HUES64 (cell line): ENCODE data around the gene UTS2R.

Source experiments
- H3K27ac ChIP-seq: 2 replicates; pipeline ENCODE4 v1.7.0; 2013; ENCODE audit warnings: low read depth, low read length, inconsistent platforms
- H3K27me3 ChIP-seq: 2 replicates; pipeline ENCODE4 v1.6.1; 2013; ENCODE audit warnings: mild to moderate bottlenecking, low read length; ENCODE audit not compliant: insufficient read depth
- H3K36me3 ChIP-seq: 2 replicates; pipeline ENCODE4 v1.6.1; 2013; ENCODE audit warnings: mild to moderate bottlenecking, low read length; ENCODE audit not compliant: insufficient read depth
- H3K4me1 ChIP-seq: 2 replicates; pipeline ENCODE4 v1.6.1; 2013; ENCODE audit warnings: mild to moderate bottlenecking, low read length, moderate library complexity; ENCODE audit not compliant: insufficient read depth
- H3K4me3 ChIP-seq: 2 replicates; pipeline ENCODE4 v1.5.1; 2013; ENCODE audit warnings: mild to moderate bottlenecking, low read length, moderate library complexity
- H3K9ac ChIP-seq: 2 replicates; pipeline ENCODE4 v1.6.1; 2013; ENCODE audit warnings: mild to moderate bottlenecking, low read depth, low read length
- H3K9me3 ChIP-seq: 2 replicates; pipeline ENCODE4 v1.6.1; 2013; ENCODE audit warnings: low read depth, low read length; ENCODE audit not compliant: insufficient read depth
- WGBS: fragments of 150-250, 120-280 bp; methylation state at CpG from one replicate; pipeline ENCODE4 v1.1.7; 2013; ENCODE audit warnings: missing lambda C conversion rate; 5-methylcytosine and 5-hydroxymethylcytosine counted together

The UTS2R gene

DNA sequence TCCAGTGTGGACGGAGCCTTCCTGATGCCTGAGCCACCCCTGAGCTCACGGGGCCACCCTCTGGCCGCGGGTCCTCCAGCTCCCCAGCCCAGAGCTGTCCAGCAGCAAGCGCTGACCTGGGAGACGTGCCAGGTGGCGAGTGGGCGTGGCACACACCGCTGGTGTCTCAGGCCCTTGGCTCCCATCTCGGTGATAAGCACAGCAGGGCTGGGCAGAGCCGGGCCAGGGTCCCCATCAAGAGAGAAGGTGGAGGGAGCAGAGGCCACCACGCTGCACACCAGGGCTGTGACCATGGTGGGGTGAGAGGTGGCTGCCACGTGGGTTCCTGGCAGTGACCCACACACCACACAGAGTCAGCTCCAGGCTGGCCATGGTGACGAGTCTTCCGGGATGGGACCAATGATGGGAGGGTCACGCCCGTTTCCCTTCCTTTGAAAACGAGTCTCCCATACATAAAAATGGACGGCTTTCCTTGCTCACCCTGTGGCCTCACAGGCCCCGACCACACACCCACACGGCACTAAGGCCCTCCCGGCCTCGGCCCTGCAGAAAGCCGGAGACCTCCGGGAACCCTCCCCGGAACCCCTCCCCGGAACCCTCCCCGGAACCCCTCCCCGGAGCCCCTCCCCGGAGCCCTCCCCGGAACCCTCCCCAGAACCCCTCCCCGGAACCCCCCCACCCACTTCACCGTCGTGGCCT lies 16.8 kb downstream of the UTS2R start:
- no peak overlapping the region for H3K9ac ChIP-seq
- 0 out of 2 replicates have a peak, but pooled peaks cover 9% of the 10 kb centered on the region for H3K4me1 ChIP-seq
- no peak overlapping the region for H3K4me3 ChIP-seq
- no peaks in the 10 kb centered on the region for H3K27me3 ChIP-seq
- WGBS, result 89% methylated on average over 29 of the region's 34 CpGs
- no peaks in the 10 kb centered on the region for H3K9me3 ChIP-seq
- no peak overlapping the region for H3K27ac ChIP-seq
- H3K36me3 ChIP-seq, result no peaks in the 10 kb centered on the region

DNA sequence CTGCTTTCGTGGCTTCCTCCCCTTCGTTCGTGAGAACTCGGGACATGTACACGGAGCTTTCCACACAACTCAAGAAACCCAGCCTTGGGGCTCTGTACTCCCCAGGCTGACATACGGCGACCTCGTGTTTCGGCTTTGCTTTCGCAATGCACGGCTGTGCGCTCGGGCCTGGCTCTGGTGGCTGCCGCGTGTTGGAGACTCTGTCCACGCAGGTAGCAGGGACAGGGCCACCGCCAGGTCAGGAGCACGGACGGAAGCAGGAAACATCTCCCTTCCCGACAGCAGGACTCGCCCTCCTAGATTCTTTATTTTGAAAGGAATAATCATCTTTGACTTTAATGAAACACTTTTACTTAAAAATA lies 17.3 kb downstream of the UTS2R start:
- Histone ChIP-seq H3K9me3 (no peaks in the 10 kb centered on the region), H3K9ac (no peak overlapping the region), H3K4me1 (0 out of 2 replicates have a peak, but pooled peaks cover 9% of the 10 kb centered on the region), H3K36me3 (no peaks in the 10 kb centered on the region), H3K27me3 (no peaks in the 10 kb centered on the region), H3K27ac (no peak overlapping the region), H3K4me3 (no peak overlapping the region)
- 97% methylated on average over 21 of the region's 21 CpGs for WGBS

DNA sequence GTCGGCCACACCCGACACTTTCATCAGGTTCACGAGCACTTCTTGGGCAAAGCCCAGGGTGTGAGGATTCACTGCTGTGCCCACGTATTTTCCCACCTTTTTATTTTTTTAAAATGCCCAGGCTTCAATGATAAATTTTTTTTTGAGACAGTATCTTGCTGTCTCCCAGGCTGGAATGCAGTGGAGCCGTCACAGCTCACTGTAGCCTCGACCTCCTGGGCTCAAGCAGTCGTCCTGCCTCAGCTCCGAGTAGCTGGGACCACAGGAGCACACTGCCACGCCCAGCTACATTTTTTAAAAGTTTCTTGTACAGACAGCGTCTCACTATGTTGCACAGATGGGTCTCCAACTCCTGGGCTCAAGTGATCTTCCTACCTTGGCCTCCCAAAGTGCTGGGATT lies 17.8 kb downstream of the UTS2R start:
- H3K9me3 ChIP-seq, result no peaks in the 10 kb centered on the region
- no peaks in the 10 kb centered on the region for H3K36me3 ChIP-seq
- no peak overlapping the region for H3K27ac ChIP-seq
- no peaks in the 10 kb centered on the region for H3K27me3 ChIP-seq
- no peak overlapping the region for H3K4me3 ChIP-seq
- 90% methylated on average over 10 of the region's 10 CpGs for WGBS
- H3K4me1 ChIP-seq, result 0 out of 2 replicates have a peak, but pooled peaks cover 9% of the 10 kb centered on the region
- no peak overlapping the region for H3K9ac ChIP-seq

DNA sequence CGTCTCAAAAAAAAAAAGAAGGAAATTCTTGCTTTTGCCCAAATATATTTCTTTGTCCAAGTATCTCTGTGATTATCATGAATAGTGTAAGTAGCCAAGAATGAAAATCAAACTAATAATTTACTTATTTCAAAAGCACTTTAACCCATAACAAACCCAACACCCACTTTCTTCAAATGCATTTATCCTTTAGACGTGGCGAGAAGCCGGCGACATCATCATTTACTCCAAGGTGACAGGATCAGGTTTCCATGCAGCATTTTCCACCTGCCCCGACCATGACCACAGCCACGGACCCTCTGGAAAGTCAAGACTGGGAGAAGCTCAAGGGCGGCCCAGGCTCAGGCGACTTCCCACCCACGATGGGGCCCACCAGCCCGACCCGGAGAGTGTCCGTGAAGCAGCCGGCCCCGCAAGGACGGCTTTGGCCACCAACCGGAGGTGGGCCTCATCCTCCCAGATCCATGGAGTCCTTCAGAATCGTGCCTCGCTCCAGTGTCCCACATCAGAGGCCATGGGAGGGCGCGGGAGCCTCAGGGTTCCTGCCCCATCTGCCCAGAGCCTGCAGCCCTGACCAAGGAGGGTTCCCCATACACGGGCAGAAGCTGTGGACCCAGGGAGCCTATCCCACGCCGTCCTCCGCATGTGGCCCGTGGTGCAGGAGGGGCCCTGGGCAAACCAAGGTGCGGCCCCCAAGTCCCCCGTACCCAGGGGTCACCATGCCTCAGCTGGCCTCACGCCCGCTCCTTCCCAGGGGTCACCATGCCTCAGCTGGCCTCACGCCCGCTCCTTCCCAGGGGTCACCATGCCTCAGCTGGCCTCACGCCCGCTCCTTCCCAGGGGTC lies 18.7 kb downstream of the UTS2R start:
- Histone ChIP-seq H3K27ac (no peak overlapping the region), H3K9ac (no peak overlapping the region), H3K4me1 (0 out of 2 replicates have a peak, but pooled peaks cover 3% of the 10 kb centered on the region), H3K36me3 (no peaks in the 10 kb centered on the region), H3K27me3 (no peaks in the 10 kb centered on the region), H3K9me3 (no peaks in the 10 kb centered on the region), H3K4me3 (no peak overlapping the region)
- 95% methylated on average over 28 of the region's 34 CpGs for WGBS

DNA sequence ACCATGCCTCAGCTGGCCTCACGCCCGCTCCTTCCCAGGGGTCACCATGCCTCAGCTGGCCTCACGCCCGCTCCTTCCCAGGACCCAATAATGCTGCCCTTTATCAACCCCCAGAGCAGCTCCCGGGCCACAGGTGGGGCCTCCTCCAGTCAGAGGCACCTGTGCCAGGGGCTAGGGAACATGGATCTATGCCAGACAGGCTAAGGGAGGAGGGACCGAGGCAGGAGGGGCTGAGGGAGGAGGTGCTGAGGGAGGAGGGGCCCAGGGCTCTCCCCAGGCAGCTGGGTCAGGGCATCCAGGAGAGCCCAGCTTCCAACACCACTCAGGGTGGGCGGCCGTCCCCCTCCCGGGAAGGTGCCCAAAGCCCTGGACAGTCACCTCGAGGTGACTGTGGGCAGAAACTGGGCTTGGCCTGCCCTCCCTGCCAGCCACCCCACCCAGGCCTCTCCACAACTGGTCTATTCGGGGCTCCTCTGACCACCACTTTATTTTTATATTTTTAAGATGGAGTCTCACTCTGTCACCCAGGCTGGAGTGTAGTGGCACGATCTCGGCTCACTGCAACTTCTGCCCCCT lies 19.4 kb downstream of the UTS2R start:
- 90% methylated on average over 13 of the region's 13 CpGs for WGBS
- no peaks in the 10 kb centered on the region for H3K27me3 ChIP-seq
- H3K27ac ChIP-seq, result no peak overlapping the region
- no peak overlapping the region for H3K4me3 ChIP-seq
- no peaks in the 10 kb centered on the region for H3K36me3 ChIP-seq
- H3K4me1 ChIP-seq, result no peaks in the 10 kb centered on the region
- H3K9me3 ChIP-seq, result no peaks in the 10 kb centered on the region
- no peak overlapping the region for H3K9ac ChIP-seq

DNA sequence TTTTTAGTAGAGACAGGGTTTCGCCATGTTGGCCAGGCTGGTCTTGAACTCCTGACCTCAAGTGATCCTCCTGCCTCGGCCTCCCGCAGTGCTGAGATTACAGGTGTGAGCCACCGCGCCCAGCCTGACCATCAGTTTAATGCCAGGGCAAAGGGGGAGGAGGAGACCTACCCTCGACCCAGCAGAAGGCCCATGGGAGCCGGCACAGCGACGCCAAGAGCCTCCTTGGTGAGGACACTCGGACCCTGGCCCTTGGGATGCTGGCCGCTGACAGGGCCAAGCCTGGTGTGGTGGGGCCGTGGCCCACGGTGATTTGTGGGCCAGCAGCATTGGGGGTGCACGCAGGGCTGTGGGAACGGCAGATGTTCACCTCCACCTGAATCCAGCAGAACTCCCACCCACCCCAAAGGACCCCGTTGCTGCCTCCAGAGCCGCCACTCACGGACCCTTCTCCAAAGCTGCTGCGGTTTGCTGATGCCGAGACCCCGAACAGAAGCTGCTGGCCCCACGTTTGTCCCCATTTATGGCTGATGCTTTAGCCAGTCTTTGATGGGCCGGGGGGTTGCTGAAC lies 20.0 kb downstream of the UTS2R start:
- Histone ChIP-seq H3K27ac (no peak overlapping the region), H3K4me1 (no peaks in the 10 kb centered on the region), H3K9me3 (no peaks in the 10 kb centered on the region), H3K4me3 (no peak overlapping the region), H3K9ac (no peak overlapping the region), H3K27me3 (no peaks in the 10 kb centered on the region), H3K36me3 (no peaks in the 10 kb centered on the region)
- 96% methylated on average over 23 of the region's 23 CpGs for WGBS

DNA sequence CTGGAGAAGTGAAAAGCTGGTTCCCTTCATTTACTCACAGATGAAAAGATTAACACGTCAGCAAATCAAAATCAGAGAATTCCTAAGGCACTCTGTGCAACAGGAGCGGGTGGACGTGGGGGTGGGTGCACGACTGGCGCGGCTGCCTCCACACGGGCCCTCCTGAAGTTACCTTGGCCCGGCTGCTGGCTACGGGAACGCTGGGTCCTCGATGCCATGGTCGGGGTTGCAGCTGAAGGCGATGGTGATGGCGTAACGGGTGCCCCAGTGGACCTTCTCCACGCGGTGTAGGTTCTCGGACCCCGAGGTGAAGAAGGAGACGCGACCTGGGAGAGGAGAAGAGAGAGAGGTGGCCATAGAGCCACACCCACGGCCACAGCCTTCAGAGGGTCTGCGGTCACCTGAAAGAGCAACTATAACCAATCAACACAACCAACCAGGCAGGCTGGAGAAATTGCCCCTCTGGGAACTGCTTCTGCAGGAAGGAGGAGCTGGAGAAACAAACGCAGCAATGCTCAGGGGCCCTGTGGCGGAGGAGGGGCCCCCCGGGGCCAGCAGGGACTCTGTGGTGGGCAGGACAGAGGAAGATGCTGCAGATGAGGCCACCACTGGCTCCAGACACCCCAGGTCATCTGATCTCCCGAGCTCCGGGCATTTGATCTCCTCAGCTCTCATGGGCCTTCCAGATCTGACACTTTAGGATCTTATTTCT lies 20.8 kb downstream of the UTS2R start:
- Histone ChIP-seq H3K4me1 (no peaks in the 10 kb centered on the region), H3K9ac (no peak overlapping the region), H3K27me3 (no peaks in the 10 kb centered on the region), H3K27ac (no peak overlapping the region), H3K9me3 (no peaks in the 10 kb centered on the region), H3K4me3 (no peak overlapping the region), H3K36me3 (no peaks in the 10 kb centered on the region)
- 95% methylated on average over 28 of the region's 28 CpGs for WGBS

DNA sequence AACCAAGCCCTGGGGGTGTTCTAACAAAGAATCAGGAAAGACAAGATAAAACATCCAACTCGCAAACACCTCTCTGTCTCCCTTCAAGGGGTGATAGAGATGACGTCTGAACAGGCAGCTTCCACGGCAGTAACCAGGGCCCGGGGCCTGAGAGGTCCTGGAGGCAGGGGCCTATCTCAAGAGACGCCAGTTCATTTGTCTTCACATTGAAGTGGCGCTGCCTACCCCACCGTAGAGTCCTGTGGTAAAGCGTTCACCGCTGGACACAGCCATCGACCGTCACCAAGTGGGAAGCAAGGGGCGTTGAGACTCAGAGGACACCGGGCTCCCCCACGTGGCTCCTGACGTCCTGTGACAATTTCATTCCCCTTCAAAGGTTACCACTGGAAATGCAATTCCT lies 21.4 kb downstream of the UTS2R start:
- Histone ChIP-seq H3K36me3 (no peaks in the 10 kb centered on the region), H3K4me3 (no peak overlapping the region)

DNA sequence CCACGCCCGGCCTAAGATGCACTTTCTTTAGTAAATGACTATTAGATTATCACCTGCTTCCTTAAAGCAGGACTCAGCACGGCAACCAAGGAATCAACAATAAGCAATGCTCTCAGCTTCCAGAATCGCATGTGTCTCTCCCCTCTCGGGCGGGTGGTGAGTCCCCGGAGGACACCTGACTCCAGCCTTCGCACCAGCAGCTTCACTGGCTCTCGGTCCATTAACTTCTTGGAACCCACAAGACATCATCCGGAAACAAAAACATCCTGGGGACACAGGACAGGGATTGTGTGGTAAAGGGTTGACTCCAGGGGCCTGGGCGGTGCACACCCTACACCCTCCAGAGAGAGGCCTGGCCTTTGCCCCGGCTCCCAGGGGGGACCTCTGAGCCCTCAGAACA lies 22.7 kb downstream of the UTS2R start:
- no peaks in the 10 kb centered on the region for H3K4me1 ChIP-seq
- no peak overlapping the region for H3K4me3 ChIP-seq
- H3K27ac ChIP-seq, result no peak overlapping the region
- no peaks in the 10 kb centered on the region for H3K9me3 ChIP-seq
- no peaks in the 10 kb centered on the region for H3K36me3 ChIP-seq
- no peaks in the 10 kb centered on the region for H3K27me3 ChIP-seq
- H3K9ac ChIP-seq, result no peak overlapping the region
- WGBS, result 98% methylated on average over 11 of the region's 12 CpGs

More for the DNA sequence above, 21.4 kb downstream of the UTS2R start:
- Histone ChIP-seq H3K9me3 (no peaks in the 10 kb centered on the region), H3K27me3 (no peaks in the 10 kb centered on the region), H3K4me1 (no peaks in the 10 kb centered on the region), H3K9ac (no peak overlapping the region), H3K27ac (no peak overlapping the region)
- WGBS, result 93% methylated on average over 15 of the region's 15 CpGs

DNA sequence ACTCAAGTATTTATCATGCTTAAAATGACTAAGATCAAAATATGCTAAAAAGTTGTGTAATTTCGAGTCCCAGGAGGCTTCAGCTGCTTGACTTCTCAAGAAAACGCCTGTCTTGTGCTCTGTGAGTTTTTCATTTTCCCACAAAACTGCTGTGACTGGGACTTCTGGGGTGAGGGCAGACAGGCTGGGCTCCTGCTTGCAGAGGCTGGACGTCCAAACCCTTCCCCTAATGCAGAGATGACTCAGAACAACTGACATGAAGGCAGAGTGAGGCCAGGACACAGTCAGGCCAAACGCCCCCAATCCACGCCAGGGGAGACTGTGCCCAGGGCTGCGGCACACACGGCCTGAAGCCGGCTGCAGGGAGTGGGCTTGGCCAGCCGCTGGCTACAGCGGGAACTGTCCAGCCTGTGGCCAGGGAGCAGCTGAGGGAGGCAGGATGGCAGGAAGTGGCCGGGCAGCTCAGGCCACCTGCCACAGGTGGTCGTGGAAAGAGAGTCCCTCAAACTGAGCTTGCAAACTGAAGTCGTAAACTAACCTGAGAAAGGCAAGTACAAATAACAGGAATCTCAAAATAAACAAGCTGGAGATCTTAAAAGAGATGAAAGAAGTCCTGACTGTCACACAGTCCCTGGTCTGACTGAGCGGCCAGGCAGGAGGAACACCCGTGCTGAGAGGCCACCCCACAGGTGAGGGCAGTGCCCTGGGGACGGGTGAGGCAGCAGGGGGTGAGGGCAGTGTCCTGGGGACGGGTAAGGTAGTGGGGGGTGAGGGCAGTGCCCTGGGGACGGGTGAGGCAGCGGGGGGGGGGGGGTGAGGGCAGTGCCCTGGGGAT lies 25.3 kb downstream of the UTS2R start:
- no peaks in the 10 kb centered on the region for H3K4me1 ChIP-seq
- no peaks in the 10 kb centered on the region for H3K27me3 ChIP-seq
- no peak overlapping the region for H3K9ac ChIP-seq
- H3K36me3 ChIP-seq, result no peaks in the 10 kb centered on the region
- no peaks in the 10 kb centered on the region for H3K9me3 ChIP-seq
- no peak overlapping the region for H3K4me3 ChIP-seq
- 86% methylated on average over 18 of the region's 19 CpGs for WGBS
- no peak overlapping the region for H3K27ac ChIP-seq
